ENCODE data around the gene NEDD4L.

Gene NEDD4L

GRCh38 chr18:58103339-58103985, 59.4 kb downstream of the NEDD4L start:
- Mint-ChIP-seq H3K4me1 (peaks cover 58% of the 10 kb centered on the region), H3K4me3 (no peak overlapping the region), H3K9me3 (peaks cover 13% of the 10 kb centered on the region), H3K27me3 (ENCODE audit: low read depth, poor library complexity) (no peaks in the 10 kb centered on the region), H3K36me3 (ENCODE audit: low read depth) (peaks cover 29% of the 10 kb centered on the region), H3K27ac (no peak overlapping the region)
- no peak for TF ChIP-seq CTCF (IDR thresholded peaks at IDR 0.05)
- DNase-seq = no peak

- H3K4me1 Mint-ChIP-seq = peaks cover 53% of the 10 kb centered on the region
- H3K27ac Mint-ChIP-seq = no peak overlapping the region
- TF ChIP-seq CTCF (IDR thresholded peaks at IDR 0.05) = no peak
- no peaks in the 10 kb centered on the region for H3K27me3 Mint-ChIP-seq (ENCODE audit: low read depth, poor library complexity)
- H3K9me3 Mint-ChIP-seq = peaks cover 13% of the 10 kb centered on the region
- peaks cover 29% of the 10 kb centered on the region for H3K36me3 Mint-ChIP-seq (ENCODE audit: low read depth)
- H3K4me3 Mint-ChIP-seq = no peak overlapping the region
- DNase-seq = no peak
Measured at GRCh38 chr18:58104096-58104495, 60.1 kb downstream of the NEDD4L start.

- H3K27me3 Mint-ChIP-seq (ENCODE audit: low read depth, poor library complexity) = no peaks in the 10 kb centered on the region
- H3K27ac Mint-ChIP-seq = no peak overlapping the region
- peaks cover 13% of the 10 kb centered on the region for H3K9me3 Mint-ChIP-seq
- H3K4me3 Mint-ChIP-seq = no peak overlapping the region
- H3K4me1 Mint-ChIP-seq = peaks cover 51% of the 10 kb centered on the region
- H3K36me3 Mint-ChIP-seq (ENCODE audit: low read depth) = peaks cover 29% of the 10 kb centered on the region
- no peak for DNase-seq
- TF ChIP-seq CTCF (IDR thresholded peaks at IDR 0.05) = no peak
Measured at GRCh38 chr18:58105206-58105887, 61.3 kb downstream of the NEDD4L start.

GRCh38 chr18:58105888-58106260, 61.8 kb downstream of the NEDD4L start:
- Mint-ChIP-seq H3K27ac (no peak overlapping the region), H3K4me3 (no peak overlapping the region), H3K4me1 (peaks cover 51% of the 10 kb centered on the region), H3K27me3 (ENCODE audit: low read depth, poor library complexity) (no peaks in the 10 kb centered on the region), H3K36me3 (ENCODE audit: low read depth) (peaks cover 29% of the 10 kb centered on the region), H3K9me3 (peaks cover 13% of the 10 kb centered on the region)
- no peak for TF ChIP-seq CTCF (IDR thresholded peaks at IDR 0.05)
- no peak for DNase-seq

GRCh38 chr18:58106289-58107070, 62.5 kb downstream of the NEDD4L start:
- H3K4me1 Mint-ChIP-seq = peaks cover 45% of the 10 kb centered on the region
- H3K4me3 Mint-ChIP-seq = no peak overlapping the region
- H3K9me3 Mint-ChIP-seq = peaks cover 13% of the 10 kb centered on the region
- H3K27ac Mint-ChIP-seq = no peak overlapping the region
- no peak for TF ChIP-seq CTCF (IDR thresholded peaks at IDR 0.05)
- DNase-seq = no peak
- no peaks in the 10 kb centered on the region for H3K27me3 Mint-ChIP-seq (ENCODE audit: low read depth, poor library complexity)
- H3K36me3 Mint-ChIP-seq (ENCODE audit: low read depth) = peaks cover 27% of the 10 kb centered on the region

All from nephron progenitor cell (in vitro differentiated cells).